Heart right ventricle (tissue), 16 donors: Measurements from ENCODE around the gene ARHGEF10L. TPM values are rescaled to one million over a fixed set of nuclear protein-coding genes. Genes with fewer than 3 reads are reported as not detected.
A peak's percentile ranks its signal among the peaks of the same experiment; 100 is the strongest.

ENCODE experiments used
- ATAC-seq, 8 donors: fragments of 200-7000 bp; cut with Tn5 transposase; one replicate each; pipeline ENCODE4 v1.9.1; 2020; ENCODE audit warnings: mild to moderate bottlenecking in 8 of 8, moderate library complexity in 8 of 8, moderate number of reproducible peaks in 1 of 8
- DNase-seq, 2 donors: peaks; one replicate each; pipeline ENCODE4 v3.0.0-alpha.2; 2020
- H3K27ac ChIP-seq, 10 donors: fragments of 200-600 bp; sonication (generic) in 2 of 10; one replicate each; pipeline versions ENCODE4 v1.5.0 to v1.8.0; 2020 to 2022; ENCODE audit warnings: mild to moderate bottlenecking in 3 of 10
- H3K27me3 ChIP-seq, 7 donors: fragments of 200-600 bp; one replicate each; pipeline ENCODE4 v1.8.0; 2021 to 2022; ENCODE audit warnings: mild to moderate bottlenecking in 2 of 7
- H3K36me3 ChIP-seq, 9 donors: fragments of 200-600 bp; sonication (generic) in 1 of 9; one replicate each; pipeline versions ENCODE4 v1.5.0 to v1.8.0; 2020 to 2022; ENCODE audit warnings: mild to moderate bottlenecking in 2 of 9
- H3K4me1 ChIP-seq, 9 donors: fragments of 200-600 bp; sonication (generic) in 1 of 9; one replicate each; pipeline versions ENCODE4 v1.5.0 to v1.8.0; 2020 to 2022; ENCODE audit warnings: mild to moderate bottlenecking in 4 of 9
- H3K4me3 ChIP-seq, 10 donors: fragments of 200-600 bp; sonication (generic) in 2 of 10; one replicate each; pipeline versions ENCODE4 v1.5.0 to v1.8.0; 2020 to 2022; ENCODE audit warnings: mild to moderate bottlenecking in 7 of 10, moderate library complexity in 2 of 10
- H3K9me3 ChIP-seq, 11 donors: fragments of 200-600 bp in 10 of 11; sonication (generic) in 2 of 11; one replicate each; pipeline versions ENCODE4 v1.5.0 to v1.8.0; 2013 to 2022; ENCODE audit warnings: mild to moderate bottlenecking in 2 of 11, control low read depth in 1 of 11, moderate library complexity in 1 of 11
- WGBS, 2 donors: extraction: QIAGEN DNeasy Blood & Tissue Kit; methylation state at CpG; one replicate each; pipeline ENCODE4 v1.1.7; 2013; ENCODE audit warnings: inconsistent platforms in 1 of 2; 5-methylcytosine and 5-hydroxymethylcytosine counted together
- intact Hi-C, 10 donors: fragments of 100-400 bp; cut with DNase I; formaldehyde crosslinking; loops; one replicate each; pipeline versions ENCODE4 v1.11.1 to v1.14.2; 2022
- polyA plus RNA-seq, 2 donors: library from polyadenylated mRNA; stranded (reverse); fragments of 200-250 nt; gene quantifications; one replicate each; pipeline ENCODE4 v1.2.3, GENCODE V29; 2013
- total RNA-seq, 10 donors: library from RNA; stranded (reverse); fragmentation: NEBNext Ultra II Directional in 3 of 10; extraction: Animal tissue kit (Norgen Biotek cat#: 25700) in 3 of 10; gene quantifications; one replicate each; pipeline versions ENCODE4 v1.2.1 to v1.2.4, GENCODE V29; 2021 to 2023
- TF ChIP-seq, protein P1 (sequence below), 9 donors: fragments of 200-600 bp; sonication (generic) in 2 of 9; IDR thresholded peaks; one replicate each; pipeline versions ENCODE4 v1.5.0 to v1.8.0; 2021 to 2022; ENCODE audit warnings: antibody characterized with exemption in 9 of 9, mild to moderate bottlenecking in 5 of 9, moderate library complexity in 1 of 9
- donor health status: Arrhythmogenic right ventricular cardiomyopathy.
- donor health status: ischemic (EF 13 %, LVEDD 7.1; RV severe dilation, severe dysfunction).
- donor health status: healthy with polysubstance abuse.
- donor health status: DM: no; HTN: yes; CAD: no.
- donor health status: DM: no; HTN: no; CAD: no.
- donor health status: ischemic (EF 25% LVEDD 6.9; RV normal size, moderate dysfunction).
- donor health status: ischemic (EF 25% LVEDD 5.7; RV mildly dilated, moderate dysfunction).
- donor health status: healthy.
- donor health status: DM: yes; HTN: yes; CAD: no.
- donor health status: Ischemic cardiomyopathy.
- donor health status: ischemic (EF 35%, LVEDD 5.7; RV mildly dilated, moderate dysfunction).
- donor health status: nonischemic (EF 11% LVEDD 7.7; RV severe dilation, severe dysfunction).
- donor health status: DM: yes; HTN: yes; CAD: no.
- donor health status: PGD.
- donor health status: ischemic (EF 29% LVEDD 5.4; RV normal size, mild dysfunction).
- donor health status: nonischemic (EF 23%, LVEDD 6.1; RV moderate dilation, normal function).

The ARHGEF10L gene
- total and polyA plus RNA-seq, 12 donors, result 45.4 to 68.4 (median 50.6) TPM

DNA sequence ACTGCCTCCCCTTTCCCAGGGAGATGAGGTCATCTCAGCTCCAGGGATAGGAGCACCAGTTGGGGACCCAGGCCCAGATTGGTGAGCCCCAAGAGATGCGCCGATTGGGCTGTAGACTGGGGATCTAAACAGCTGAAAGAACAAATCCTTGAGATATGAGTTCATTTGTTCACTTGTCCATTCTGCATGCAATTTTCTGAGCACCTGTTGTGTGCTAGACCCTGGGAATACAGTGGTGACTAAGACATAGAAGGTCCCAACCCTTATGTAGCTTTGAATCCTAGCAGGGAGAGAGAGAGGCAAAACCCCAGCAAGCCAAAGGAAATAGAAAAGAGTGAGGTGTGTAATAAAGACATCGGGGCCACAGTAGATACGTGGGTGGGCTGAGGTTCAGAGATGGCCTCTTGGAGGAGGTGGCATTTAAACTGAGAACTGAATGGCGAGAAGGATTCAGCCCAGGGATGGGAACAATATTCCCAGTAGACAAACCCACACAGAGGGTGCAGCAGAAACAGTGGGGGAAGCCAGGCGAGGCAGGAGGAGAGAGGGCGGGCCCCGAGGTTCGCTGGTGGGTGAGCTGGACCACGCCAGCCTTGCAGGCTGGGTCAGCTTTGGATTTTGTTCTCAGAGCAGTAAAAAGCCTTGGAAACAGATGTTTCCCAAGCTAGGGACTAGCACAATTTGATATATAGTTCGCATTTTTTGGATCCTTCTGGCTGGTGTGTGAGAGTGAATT, 110.0 kb downstream of the ARHGEF10L start:
- intact Hi-C loops, result loop anchor here in 3 of 10 donors (5.0 to 10.0 kb wide), 3 partner anchors 178 to 935 kb away; no protein-coding TSS in a partner anchor
- peak overlapping the region in 1 of 10 donors; percentile 9 for H3K27ac ChIP-seq
- DNase-seq (no peak), ATAC-seq (no peak)
- H3K9me3 ChIP-seq, result no peaks in the 10 kb centered on the region
- H3K27me3 ChIP-seq, result no peaks in the 10 kb centered on the region
- H3K4me3 ChIP-seq, result no peak overlapping the region
- H3K36me3 ChIP-seq, result peaks cover 0 to 88% (median 11%) of the 10 kb centered on the region in 9 donors
- WGBS, 2 donors, result 91 to 95% methylated on average over 11 of the region's 11 CpGs
- H3K4me1 ChIP-seq, result peaks cover 0 to 20% (median 10%) of the 10 kb centered on the region in 9 donors
- TF ChIP-seq, protein P1, sequence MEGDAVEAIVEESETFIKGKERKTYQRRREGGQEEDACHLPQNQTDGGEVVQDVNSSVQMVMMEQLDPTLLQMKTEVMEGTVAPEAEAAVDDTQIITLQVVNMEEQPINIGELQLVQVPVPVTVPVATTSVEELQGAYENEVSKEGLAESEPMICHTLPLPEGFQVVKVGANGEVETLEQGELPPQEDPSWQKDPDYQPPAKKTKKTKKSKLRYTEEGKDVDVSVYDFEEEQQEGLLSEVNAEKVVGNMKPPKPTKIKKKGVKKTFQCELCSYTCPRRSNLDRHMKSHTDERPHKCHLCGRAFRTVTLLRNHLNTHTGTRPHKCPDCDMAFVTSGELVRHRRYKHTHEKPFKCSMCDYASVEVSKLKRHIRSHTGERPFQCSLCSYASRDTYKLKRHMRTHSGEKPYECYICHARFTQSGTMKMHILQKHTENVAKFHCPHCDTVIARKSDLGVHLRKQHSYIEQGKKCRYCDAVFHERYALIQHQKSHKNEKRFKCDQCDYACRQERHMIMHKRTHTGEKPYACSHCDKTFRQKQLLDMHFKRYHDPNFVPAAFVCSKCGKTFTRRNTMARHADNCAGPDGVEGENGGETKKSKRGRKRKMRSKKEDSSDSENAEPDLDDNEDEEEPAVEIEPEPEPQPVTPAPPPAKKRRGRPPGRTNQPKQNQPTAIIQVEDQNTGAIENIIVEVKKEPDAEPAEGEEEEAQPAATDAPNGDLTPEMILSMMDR (IDR thresholded peaks at IDR 0.05), result no peak

DNA sequence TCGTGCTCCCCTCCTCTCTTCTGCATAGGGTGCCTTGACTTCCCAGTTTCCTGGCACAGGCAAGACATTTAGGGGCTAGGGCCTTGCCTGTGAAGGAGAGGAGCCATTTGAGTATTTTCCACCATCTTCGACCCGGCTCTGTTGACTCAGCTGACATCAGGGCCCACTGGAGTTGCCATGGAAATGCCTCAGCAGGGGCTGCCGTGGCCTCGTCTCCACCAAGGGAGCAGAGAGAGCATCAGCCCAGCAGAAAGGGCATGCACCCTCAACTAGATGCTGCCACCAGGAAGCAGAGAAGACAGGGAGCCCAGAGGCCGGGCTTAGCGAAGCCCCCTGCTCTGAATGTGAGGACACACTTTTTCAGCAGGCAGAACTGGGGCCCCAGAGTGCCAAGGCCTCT, 113.8 kb downstream of the ARHGEF10L start:
- no peaks in the 10 kb centered on the region for H3K27me3 ChIP-seq

DNA sequence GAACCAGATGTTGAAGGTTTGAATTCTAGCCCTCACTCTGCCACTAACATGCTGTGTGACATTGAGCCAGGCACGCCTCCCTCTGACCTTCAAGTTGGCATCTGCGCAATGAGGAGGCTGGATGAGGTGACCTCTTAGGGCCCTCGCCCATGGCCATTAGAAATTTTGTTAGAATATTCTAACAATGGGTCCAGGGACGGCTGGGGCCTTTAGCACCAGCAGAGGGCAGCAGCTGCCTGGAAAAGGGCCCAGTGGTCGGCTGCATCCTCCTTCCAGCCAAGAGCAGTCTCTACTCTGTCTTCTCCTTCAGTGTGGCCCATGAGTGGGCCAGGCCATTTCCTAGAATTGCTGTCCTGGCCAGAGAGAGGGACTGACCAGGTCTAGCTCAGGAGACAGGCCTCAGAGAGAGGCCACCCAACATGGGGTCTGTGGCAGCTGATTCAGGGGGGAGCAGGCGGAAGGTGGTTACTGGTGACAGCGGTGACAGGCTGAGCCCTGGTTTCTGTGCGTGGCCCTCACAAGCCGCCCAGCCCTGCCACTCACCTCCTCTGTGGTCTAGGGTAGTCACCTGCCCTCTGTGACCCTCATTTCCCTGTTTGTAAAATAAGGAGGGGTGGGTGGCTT, 114.3 kb downstream of the ARHGEF10L start:
- Histone ChIP-seq H3K27ac (peak overlapping the region in 7 of 10 donors; percentile 19 to 42 (median 35)), H3K27me3 (no peaks in the 10 kb centered on the region), H3K36me3 (peaks cover 0 to 99% (median 41%) of the 10 kb centered on the region in 9 donors), H3K9me3 (no peaks in the 10 kb centered on the region), H3K4me3 (no peak overlapping the region), H3K4me1 (peaks cover 0 to 16% (median 10%) of the 10 kb centered on the region in 9 donors)
- ATAC-seq (peak; percentile 21 to 53 (median 47)), DNase-seq (peak; percentile 20 to 43)
- 56% methylated on average over 9 of the region's 9 CpGs for WGBS, 2 donors
- intact Hi-C loops, result loop anchor here in 3 of 10 donors (5.0 to 10.0 kb wide), 3 partner anchors 173 to 931 kb away; no protein-coding TSS in a partner anchor
- TF ChIP-seq, protein P1 (IDR thresholded peaks at IDR 0.05), result peak; percentile 9 to 73 (median 66)

More for the DNA sequence above, 113.8 kb downstream of the ARHGEF10L start:
- ATAC-seq (peak in 1 of 8 donors; percentile 6), DNase-seq (no peak)
- Histone ChIP-seq H3K4me3 (no peak overlapping the region), H3K4me1 (peaks cover 0 to 19% (median 10%) of the 10 kb centered on the region in 9 donors), H3K9me3 (no peaks in the 10 kb centered on the region), H3K36me3 (peaks cover 0 to 99% (median 37%) of the 10 kb centered on the region in 9 donors), H3K27ac (peak overlapping the region in 4 of 10 donors; percentile 8 to 42 (median 32))
- TF ChIP-seq, protein P1 (IDR thresholded peaks at IDR 0.05), result no peak
- 76 to 85% methylated on average over 7 of the region's 7 CpGs for WGBS, 2 donors
- intact Hi-C loops, result loop anchor here in 3 of 10 donors (5.0 to 10.0 kb wide), 3 partner anchors 174 to 932 kb away; no protein-coding TSS in a partner anchor

DNA sequence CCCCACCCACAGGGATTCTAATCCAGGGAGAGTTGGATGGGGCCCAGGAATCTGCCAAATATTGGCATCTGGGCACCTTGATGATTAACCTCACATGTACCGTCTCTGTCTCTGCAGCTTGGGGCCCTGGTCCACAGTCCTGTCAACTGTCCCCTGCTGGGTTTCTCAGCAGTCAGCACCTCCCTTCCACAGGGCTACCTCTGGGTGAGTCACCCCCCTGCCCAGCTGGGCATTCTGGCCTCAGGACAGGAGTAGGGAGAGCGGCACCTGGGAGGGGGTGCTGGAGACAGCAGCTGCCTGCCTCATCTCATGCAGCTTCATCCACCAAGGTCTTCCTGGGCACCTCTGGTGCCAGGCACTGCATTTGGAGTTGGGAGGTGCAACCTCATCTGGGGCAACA, 115.0 kb downstream of the ARHGEF10L start:
- Histone ChIP-seq H3K4me3 (no peak overlapping the region), H3K27ac (peak overlapping the region in 4 of 10 donors; percentile 19 to 36 (median 28)), H3K4me1 (peaks cover 0 to 16% (median 10%) of the 10 kb centered on the region in 9 donors), H3K9me3 (no peaks in the 10 kb centered on the region), H3K36me3 (peaks cover 0 to 99% (median 45%) of the 10 kb centered on the region in 9 donors), H3K27me3 (no peaks in the 10 kb centered on the region)
- 62 to 64% methylated on average over 2 of the region's 2 CpGs for WGBS, 2 donors
- ATAC-seq (peak in 2 of 8 donors; percentile 12 to 33), DNase-seq (no peak)
- TF ChIP-seq, protein P1 (IDR thresholded peaks at IDR 0.05), result no peak
- intact Hi-C loops, result loop anchor here in 3 of 10 donors (5.0 to 10.0 kb wide), 3 partner anchors 173 to 930 kb away; no protein-coding TSS in a partner anchor
